ENCODE data around the gene GPC5.
"Not testable (repeated sequence)": the region's sequence is repeated elsewhere in the genome, so short reads cannot be mapped to it uniquely, and the experiment has no call there.

The GPC5 gene

DNA sequence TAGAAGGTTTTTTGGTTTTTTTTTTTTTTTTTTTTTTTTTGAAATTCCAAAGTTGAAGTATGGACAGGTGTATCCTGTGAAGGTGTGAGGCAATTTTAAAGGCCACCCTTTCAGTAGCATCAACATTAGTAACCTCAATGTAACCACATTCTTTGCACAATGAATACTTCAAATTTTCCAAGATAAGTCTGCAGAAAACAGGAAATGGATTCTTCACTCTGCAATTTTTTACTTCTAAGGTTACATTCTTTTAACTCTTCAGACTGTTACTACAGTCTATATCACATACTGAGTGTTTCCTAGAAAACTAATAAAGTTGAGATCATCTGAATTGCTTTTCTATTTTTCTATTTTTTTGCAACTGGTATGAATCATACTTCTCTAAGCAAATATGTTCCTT, 1259.1 kb downstream of the GPC5 start:
- DNase-seq (ENCODE audit: low spot score) = no peak

DNA sequence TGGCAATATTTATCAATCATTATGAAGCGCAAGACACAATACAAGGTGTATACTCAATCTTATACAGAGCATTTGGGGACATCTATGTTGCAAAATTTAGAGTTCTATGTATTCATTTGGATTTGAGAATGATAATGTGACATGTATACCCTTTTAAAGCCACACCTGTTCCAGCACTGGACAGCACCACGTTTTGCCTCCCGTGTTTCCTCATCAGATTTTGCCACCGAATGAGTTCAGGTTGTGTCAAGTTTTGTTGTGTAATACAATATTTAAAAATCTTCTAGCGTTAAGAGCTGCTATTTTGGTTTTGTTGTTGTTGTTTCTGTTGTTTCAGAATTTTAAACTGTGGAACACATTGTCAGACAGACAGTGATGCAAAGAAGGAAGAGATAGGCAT, 1259.9 kb downstream of the GPC5 start:
- no peak for DNase-seq (ENCODE audit: low spot score)

DNA sequence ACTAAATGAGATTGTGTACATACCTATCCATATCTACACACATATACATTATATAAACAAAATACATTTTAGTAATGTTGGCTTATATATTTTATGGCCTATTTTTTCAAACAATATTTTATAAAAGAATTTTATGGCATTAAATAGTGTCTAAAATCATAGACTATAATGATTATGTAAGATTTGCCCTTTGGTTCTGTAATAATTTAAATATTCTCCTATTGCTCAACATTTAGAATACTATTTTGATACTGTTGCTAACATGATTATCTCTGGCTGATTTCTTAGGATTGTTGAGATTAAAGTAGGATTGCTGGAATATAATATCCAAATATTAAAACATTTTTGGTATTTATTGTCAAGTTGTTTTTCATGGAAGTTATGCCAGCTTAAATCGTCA, 1263.0 kb downstream of the GPC5 start:
- no peak for DNase-seq (ENCODE audit: low spot score)

DNA sequence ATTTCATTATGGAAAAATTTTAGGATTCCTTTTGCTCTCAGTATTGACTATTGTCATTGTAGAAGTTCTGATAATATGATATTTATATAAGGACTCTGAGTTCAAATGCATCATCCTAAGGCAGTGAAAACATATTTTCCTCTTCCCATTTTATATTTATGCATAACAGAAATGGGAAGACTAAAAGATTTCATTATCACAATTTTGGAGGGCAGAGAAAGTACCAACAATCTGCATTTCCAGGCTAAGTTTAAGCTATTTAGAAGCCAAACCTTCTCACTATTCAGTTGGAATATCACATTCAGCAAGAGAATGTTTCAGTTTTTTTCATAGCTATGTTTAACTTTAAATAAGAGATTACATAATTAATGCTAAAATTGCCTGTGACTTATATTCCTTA, 1269.7 kb downstream of the GPC5 start:
- DNase-seq (ENCODE audit: low spot score) = no peak

DNA sequence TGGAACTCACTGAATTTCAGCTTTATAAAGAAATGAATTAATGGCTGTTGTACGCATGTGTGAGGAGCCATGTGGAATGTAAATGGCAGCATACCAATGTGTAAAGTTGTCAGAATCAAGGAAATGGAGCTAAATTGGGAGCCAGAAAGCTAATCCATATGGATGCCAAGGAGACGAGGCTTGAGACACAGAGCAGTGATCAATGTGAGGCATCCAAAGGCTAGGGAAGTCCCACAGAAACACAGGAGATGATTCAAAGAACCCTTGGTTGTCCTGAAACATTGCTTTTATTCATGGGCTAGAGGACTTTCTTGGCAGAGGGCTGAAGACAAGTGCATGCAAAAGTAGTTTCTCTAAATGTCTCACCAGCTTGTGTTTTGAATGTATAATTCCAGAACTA, 1271.7 kb downstream of the GPC5 start:
- DNase-seq (ENCODE audit: low spot score) = no peak

DNA sequence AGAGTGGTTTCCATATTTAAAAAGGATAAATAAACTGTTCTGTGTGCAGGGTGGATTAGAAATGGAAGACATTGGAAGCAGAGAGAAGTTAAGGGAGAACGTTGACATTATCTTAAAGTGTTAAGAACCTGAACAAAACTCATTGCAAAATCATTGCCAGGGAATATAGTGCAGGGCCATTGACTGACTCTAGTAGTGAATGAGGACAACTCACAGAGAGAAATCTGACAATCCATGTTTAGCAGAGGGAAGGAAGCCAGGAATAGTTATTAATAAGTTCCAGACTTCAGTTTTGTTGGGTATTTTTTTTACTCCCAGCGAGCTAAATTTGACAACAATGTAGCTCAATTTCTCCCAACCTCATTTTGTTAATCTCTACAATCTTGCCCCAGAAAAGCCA, 1273.4 kb downstream of the GPC5 start:
- DNase-seq (ENCODE audit: low spot score) = no peak

DNA sequence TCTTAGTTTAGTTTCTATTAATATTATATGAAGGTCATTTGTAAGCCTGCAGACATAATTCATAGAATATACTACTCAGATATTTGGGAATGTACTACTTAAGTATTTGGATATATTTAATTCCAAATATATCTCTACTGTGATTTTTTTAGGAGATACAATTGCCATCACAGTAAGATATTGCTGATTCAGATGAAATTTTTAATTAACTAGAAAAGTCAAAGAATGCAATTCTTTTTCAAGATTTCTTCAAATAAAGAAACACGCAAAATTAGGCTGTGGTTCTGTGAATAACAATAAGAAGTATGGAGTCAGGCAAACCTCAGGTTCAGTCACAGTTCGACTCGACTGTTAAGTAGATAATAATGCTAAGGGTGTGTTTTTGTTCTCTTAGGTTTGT, 1277.8 kb downstream of the GPC5 start:
- DNase-seq (ENCODE audit: low spot score) = no peak

DNA sequence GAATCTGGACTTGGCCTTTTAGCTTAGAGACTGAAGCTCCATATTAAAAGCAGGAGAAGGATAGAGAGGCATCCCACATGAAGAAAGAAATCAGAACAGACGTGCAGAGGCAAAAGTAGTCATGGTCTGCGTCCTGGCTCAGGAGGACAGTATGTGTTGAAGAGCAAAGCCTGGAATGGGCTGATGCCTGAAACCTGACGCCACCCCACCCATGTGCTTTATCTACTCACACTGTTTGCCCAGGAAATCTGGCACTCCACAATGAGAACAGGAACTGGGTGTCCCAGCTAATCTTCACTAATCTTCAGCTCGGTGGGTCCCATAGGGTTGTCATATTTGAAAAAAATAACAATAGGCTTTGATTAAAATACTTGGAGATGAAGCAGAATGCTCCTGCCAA, 1279.2 kb downstream of the GPC5 start:
- DNase-seq (ENCODE audit: low spot score) = no peak

DNA sequence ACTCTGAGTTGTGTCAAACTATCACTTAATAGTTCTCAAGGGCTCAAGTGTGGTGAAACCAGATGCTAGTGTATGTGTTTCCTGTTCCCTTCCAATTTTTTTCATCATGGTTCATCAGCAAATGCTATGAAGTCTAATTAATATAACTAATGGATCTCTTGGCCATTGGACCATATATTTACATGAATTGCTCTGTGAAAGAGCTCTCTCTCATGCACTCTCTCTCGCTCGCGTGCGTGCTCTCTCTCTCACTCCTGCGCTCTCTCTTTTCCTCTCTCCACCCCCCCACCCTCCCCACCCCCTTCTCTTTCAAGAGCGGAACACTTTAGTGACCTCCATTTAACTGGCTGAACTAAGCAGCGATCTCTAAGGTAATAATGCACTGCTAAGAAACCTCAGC, 1281.2 kb downstream of the GPC5 start:
- DNase-seq (ENCODE audit: low spot score) = no peak

DNA sequence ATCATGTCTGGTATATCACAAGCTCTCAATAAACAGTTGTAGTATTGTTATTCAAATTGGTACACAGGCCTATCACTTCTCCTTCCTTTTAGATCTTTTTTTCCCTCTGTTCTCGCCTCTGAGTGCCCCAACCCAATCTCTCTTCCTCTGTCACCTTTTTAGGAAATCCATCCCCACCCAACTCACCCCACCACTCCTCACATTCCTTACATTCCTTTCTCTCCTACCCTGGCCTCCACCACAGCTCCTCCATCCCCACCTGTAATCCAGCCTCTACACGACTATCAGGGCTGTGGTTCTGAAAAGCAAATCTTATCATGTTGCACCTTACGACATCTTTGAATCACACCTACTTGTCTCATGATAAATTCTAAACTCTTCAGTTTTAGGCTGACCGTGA, 1282.8 kb downstream of the GPC5 start:
- no peak for DNase-seq (ENCODE audit: low spot score)

DNA sequence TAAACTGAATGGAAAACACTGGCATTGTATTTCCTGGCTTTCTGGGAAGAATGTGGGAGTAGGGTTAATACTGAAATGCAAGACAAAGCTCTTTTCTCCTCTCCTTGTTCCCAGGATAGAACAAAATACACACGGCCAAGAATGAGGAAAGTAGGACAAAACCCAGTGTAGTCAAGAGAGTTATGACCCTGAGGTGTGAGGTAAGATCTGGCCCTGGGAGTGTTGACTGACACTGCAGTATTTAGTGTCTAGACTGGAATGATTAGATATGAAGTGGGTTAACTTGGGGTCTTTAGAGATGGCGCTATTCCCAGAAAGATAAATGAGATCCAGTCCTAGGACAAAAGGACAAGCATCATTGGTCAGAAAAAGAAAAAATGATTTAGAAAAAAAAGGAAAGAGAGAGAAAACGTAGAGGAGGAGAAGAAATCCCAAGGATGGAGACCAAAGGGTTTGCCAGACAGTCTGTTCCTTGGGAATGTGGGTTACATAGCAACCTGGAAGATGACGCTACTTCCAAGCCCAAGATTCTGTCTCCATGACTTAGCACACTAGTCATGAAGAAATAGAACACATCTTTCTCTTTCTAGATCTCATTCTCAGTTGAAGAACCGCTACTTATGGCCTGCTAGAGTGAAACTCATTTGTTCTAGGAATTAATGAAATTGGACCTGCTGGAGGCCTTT, 1284.6 kb downstream of the GPC5 start:
- no peak for DNase-seq (ENCODE audit: low spot score)

DNA sequence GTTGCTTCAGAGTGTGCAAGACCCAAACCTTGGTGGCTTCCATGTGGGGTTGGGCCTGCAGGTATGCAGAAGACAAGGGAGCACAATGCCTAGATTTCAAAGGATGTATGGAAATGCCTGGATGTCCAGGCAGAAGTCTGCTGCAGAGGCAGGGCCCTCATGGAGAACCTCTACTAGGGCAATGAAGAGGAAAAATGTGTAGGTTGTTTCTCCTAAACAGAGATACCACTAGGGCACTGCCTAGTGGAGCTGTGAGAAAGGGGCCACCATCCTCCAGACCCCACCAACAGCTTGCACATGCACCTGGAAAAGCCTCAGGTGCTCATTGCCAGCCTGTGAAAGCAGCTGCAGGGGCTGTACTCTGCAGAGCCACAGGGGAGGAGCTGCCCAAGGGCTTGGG, 1295.6 kb downstream of the GPC5 start:
- no peak for DNase-seq (ENCODE audit: low spot score)

DNA sequence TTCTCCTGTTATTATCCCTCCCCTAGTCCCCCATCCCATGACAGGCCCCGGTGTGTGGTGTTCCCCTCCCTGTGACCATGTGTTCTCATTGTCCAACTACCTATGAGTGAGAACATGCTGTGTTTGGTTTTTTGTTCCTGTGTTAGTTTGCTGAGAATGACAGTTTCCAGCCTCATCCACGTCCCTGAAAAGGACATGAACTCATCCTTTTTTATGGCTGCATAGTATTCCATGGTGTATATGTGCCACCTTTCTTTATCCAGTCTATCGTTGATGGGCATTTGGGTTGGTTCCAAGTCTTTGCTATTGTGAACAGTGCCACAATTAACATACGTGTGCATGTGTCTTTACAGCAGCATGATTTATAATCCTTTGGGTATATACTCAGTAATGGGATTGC, 1297.4 kb downstream of the GPC5 start:
- DNase-seq (ENCODE audit: low spot score) = not testable (repeated sequence)

DNA sequence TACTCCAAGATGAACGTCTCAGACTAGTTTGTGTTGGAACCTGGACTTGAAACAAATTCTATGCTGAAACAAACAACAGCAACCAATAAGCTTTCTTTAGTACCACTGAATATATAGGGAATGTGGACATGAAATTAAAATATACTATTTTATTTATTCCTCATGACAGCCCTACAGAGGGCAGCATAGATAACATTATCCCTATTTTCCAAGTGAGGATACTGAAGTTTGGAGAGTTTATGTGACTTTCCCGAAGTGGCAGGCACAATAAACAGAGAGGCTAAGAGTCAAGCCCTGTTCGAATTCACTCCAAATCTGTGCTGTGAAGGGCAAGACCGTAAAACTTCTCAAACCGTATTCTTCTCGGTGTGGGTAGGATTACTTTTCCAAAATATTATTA, 1318.3 kb downstream of the GPC5 start:
- peak; percentile 25 for DNase-seq (ENCODE audit: low spot score)

DNA sequence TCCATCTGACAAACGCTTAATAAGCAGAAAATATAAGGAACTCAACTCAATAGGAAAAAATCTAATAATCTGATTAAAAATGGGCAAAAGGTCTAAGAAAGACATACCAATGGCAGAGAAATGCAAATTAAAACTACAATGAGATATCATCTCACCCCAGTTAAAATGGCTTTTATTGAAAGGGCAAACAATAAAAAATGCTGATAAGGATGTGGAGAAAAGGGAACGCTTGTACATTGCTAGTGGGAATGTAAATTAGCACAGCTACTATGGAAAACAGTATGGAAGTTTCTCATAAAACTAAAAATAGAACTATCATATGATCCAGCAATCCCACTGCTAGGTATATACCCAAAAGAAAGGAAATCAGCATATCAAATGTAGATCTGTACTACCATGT, 1319.4 kb downstream of the GPC5 start:
- DNase-seq (ENCODE audit: low spot score) = no peak

DNA sequence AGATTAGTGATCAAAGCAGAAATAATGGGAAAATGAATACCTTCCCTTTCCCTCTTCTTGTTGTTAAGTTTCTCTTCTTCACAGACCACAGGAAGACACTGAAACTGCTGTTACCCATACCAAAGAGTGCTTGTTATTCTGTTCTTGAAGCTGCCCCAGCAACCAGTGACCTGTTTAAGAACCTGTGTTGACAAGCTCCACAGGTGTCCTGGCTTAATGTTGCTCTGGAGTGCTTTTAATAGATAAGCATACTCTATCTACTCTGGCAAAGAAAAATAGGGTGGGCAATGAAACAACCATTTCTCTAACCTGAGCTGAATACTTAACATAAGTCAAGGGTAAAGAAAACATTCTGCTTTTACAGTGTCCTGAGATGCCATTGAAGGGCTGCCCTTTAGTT, 1321.4 kb downstream of the GPC5 start:
- no peak for DNase-seq (ENCODE audit: low spot score)

DNA sequence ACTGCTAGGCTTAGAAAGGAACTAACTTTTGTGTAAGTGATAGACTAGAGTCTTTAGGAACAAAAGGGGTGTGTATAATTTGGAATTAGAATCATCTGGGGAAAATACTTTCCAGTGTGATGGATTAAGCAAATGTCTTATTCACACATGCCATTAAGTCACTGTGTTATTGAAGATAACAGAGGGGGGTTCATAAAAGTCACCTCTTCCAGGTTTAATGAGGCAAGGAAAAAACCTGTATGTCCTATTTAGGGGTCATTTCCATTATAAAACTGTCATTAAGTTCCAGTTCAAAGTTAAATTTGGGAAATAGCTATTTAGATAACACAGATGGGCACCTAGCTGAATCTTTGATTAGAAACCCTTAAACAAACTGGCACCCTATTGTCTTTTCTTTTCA, 1323.2 kb downstream of the GPC5 start:
- DNase-seq (ENCODE audit: low spot score) = no peak

DNA sequence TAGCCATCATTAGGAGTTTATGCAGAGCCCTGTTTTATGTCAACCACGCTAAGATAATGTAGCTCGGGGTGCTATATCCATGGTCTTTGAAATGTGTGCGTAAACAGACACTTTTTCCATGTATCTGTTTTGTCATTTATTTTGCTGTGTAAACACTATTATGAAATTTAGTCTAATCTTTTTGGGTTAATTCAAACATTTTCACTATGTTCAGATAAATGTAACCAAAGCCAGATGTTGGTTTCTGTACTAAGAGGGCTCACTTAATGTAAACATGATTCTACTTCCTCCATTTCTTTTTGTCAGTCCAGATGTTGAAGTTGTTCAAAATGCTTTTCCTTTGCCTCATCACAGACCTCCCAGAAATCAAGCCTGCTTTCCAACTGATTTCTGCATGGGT, 1328.7 kb downstream of the GPC5 start:
- DNase-seq (ENCODE audit: low spot score) = no peak

DNA sequence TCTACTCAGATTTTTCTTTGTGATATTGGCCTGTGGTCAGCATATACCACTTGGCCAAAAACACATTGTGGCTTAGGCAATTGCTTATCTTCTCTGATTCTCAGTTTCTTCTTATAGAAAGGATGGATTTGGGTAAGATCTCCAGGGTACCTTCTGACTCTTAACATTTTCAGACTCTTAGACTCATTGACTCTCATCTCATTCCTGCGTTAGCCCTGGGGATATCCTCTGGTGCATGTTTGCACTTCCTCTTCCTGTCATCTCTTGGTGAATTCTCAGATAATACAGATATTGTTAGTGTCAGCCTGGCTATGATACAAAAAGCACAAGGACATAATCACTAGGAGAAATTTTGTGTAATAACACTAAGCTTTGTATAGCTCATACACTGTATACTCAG, 1335.6 kb downstream of the GPC5 start:
- DNase-seq (ENCODE audit: low spot score) = no peak

DNA sequence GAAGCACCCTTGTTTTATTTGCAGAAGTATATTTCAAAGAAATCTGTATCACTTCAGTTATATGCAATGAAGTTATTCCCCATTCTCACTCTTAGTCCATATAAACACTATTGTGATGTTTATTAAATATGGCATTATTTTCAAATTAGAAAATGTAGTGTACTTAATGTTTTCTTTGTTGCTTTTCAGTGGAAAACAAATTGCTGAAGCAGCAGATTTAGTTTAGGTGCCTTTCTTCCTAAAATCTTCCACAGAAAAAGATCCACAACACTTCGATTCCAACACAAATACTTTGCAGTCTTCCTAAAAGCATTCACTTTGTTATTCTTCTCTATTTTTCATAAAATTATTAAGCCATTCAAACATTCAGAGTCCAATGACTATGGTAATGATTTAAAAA, 1336.1 kb downstream of the GPC5 start:
- no peak for DNase-seq (ENCODE audit: low spot score)

DNA sequence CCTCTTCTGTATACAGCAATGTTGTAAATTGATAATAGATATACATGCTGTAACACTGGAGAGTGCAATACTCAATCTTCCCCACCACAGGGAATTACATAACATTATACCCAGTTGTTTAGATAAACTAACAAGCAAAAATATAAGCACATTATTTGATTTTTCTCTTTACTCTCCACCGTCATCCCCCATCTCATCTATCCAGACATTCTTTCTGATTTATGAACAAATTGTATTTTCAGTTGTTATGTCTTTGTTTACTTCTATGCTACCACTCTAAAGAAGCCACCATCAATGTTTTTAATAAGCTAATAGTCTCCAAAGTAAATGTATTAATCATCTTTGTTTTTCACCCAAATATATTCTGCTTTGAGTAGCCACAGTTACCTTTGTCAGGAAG, 1337.5 kb downstream of the GPC5 start:
- no peak for DNase-seq (ENCODE audit: low spot score)

DNA sequence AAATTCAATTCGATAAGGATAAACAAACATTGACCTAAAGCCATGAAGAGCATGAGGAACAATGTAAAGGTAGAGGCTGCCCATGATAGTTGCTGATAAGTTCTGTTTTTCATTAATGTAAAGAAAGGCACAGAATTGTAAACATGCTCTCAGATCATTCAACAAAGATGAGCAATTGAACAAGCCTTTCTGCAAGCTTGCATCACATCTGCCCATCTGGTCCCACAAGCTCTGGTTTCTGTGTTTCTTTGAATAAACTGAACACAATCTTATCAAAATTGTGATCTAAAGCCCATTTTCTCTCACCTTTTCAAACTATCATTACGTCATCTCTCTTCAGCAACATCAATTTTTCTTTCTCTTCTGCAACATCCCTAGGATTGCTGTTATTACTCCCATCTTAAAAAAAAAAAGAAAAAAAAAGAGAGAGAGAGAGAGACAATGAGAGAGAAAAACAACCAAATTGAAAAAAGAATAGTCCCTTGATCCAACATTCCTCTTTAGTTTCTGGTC, 1340.9 kb downstream of the GPC5 start:
- no peak for DNase-seq (ENCODE audit: low spot score)

DNA sequence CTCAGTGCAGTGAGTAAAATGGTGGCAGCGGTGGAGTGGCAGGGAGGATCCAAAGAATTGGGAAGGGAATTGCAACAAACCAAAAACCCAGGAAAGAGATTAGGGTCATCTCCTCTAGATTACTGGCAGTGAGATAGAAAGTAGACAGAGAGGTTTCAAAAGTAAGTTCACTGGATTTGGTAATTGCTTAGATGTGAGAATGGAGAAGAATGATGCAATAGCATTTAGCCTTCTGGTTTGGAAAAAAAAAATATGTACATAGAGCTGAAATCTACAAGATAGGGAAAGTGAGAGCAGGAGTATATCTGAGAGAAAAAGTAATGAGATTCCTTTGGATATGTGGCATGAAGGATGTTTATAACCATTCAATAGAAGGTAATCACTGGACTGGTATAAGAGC, 1345.6 kb downstream of the GPC5 start:
- no peak for DNase-seq (ENCODE audit: low spot score)

DNA sequence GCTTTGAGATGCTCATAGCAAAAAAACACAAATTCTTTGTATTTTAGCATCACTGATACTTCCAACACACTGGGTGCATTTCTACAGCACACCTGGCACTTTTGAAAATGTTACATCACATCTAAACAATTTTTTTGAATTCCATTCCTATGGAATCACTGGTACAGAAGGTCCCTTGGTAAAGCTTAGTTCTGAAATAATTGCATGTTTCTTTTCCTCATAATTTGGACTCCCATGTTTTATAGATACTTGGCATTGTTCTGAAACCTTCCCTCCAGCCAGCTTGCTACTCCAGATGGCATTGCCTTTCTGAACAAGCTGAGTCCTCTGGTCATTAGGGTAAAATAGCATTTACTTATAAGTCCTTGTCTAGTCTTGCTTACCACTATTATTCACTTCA, 1346.8 kb downstream of the GPC5 start:
- no peak for DNase-seq (ENCODE audit: low spot score)

DNA sequence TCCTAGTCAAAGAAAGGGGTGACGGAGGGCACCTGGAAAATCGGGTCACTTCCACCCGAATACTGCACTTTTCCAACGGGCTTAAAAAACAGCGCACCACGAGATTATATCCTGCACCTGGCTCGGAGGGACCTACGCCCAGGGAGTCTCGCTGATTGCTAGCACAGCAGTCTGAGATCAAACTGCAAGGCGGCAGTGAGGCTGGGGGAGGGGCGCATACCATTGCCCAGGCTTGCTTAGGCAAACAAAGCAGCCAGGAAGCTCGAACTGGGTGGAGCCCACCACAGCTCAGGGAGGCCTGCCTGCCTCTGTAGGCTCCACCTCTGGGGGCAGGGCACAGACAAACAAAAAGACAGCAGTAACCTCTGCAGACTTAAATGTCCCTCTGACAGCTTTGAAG, 1354.3 kb downstream of the GPC5 start:
- DNase-seq (ENCODE audit: low spot score) = not testable (repeated sequence)
